Left ventricle myocardium inferior (tissue), 1 donor: Measurements from ENCODE around the gene CDH4. TPM values are rescaled to one million over a fixed set of nuclear protein-coding genes. Genes with fewer than 3 reads are reported as not detected.

Source experiments
- DNase-seq: peaks from one replicate; pipeline ENCODE4 v3.0.0-alpha.2; 2020
- H3K27ac ChIP-seq: fragments of 200-600 bp; replicated peaks from 2 replicates; pipeline ENCODE4 v1.8.0; 2021
- H3K27me3 ChIP-seq: fragments of 200-600 bp; 2 replicates; pipeline ENCODE4 v1.8.0; 2021; ENCODE audit warnings: low read depth
- H3K36me3 ChIP-seq: fragments of 200-600 bp; 2 replicates; pipeline ENCODE4 v1.8.0; 2021
- H3K4me1 ChIP-seq: fragments of 200-600 bp; 2 replicates; pipeline ENCODE4 v1.8.0; 2021
- H3K4me3 ChIP-seq: fragments of 200-600 bp; 2 replicates; pipeline ENCODE4 v1.8.0; 2021; ENCODE audit warnings: mild to moderate bottlenecking, moderate library complexity
- H3K9me3 ChIP-seq: fragments of 200-600 bp; replicated peaks from 2 replicates; pipeline ENCODE4 v1.8.0; 2021
- intact Hi-C: fragments of 100-400 bp; cut with micrococcal nuclease; formaldehyde crosslinking; loops from one replicate; pipeline ENCODE4 v1.11.0; 2022
- total RNA-seq: library from RNA; stranded (reverse); fragmentation: NEBNext Ultra II Directional; extraction: Animal tissue kit (Norgen Biotek cat#: 25700); gene quantifications from one replicate; pipeline ENCODE4 v1.2.1, GENCODE V29; 2021
- TF ChIP-seq, protein P1 (sequence below): fragments of 200-600 bp; IDR thresholded peaks from 2 replicates; pipeline ENCODE4 v1.8.0; 2021; ENCODE audit warnings: antibody characterized with exemption, mild to moderate bottlenecking, borderline replicate concordance
- donor health status: DM: no; HTN: yes; CAD: no; lungs with severe emphysema.

Gene CDH4
- total RNA-seq, 1 donor from 2014 or later = 0.05 TPM

DNA sequence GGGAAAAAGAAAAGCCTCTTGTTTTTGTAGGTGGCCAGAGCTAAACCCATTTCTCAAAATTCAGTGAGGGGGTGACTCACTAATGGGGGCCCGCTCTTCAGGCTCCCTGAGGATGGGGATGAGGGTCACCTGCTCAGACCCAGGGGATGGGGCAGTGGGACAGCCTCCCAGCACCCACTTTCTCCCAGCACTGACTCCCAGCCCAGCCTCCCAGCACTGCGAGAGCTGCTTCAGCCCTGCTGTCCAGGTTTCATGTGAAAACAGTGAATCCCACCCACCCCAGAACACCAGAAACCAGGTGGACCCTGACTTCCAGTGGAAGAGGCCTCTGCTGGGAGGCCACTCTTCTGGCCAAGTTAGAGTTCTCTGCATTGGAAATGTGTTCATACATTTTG lies 362.6 kb downstream of the CDH4 start:
- Histone ChIP-seq H3K9me3 (peaks cover 10% of the 10 kb centered on the region), H3K36me3 (no peaks in the 10 kb centered on the region), H3K4me3 (no peak overlapping the region), H3K4me1 (no peaks in the 10 kb centered on the region), H3K27ac (no peak overlapping the region), H3K27me3 (peaks cover 85% of the 10 kb centered on the region)
- intact Hi-C loops = no loop called here
- TF ChIP-seq, protein P1, sequence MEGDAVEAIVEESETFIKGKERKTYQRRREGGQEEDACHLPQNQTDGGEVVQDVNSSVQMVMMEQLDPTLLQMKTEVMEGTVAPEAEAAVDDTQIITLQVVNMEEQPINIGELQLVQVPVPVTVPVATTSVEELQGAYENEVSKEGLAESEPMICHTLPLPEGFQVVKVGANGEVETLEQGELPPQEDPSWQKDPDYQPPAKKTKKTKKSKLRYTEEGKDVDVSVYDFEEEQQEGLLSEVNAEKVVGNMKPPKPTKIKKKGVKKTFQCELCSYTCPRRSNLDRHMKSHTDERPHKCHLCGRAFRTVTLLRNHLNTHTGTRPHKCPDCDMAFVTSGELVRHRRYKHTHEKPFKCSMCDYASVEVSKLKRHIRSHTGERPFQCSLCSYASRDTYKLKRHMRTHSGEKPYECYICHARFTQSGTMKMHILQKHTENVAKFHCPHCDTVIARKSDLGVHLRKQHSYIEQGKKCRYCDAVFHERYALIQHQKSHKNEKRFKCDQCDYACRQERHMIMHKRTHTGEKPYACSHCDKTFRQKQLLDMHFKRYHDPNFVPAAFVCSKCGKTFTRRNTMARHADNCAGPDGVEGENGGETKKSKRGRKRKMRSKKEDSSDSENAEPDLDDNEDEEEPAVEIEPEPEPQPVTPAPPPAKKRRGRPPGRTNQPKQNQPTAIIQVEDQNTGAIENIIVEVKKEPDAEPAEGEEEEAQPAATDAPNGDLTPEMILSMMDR = no peak
- DNase-seq = no peak

DNA sequence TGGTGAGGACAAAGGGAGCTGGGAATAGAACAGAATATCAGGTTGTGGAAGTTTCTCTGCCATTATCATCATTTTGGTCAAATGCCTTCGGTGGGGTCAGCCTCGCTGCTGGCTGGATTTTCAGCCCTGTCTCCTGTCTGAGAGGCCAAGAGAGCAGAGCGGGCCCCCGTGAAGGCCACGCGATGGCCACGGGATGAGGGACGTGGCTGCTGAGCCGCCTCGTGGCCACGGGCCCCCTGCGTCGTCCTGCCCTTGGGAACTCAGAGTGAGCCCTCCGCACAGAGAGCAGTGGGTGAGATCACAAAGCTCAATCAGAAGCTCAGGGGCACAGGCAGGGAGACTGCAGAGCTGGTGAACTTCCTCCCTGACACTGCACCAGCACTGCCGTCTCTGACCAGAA lies 363.7 kb downstream of the CDH4 start:
- Histone ChIP-seq H3K27me3 (peaks cover 80% of the 10 kb centered on the region), H3K9me3 (peaks cover 10% of the 10 kb centered on the region), H3K36me3 (no peaks in the 10 kb centered on the region), H3K4me1 (no peaks in the 10 kb centered on the region), H3K4me3 (no peak overlapping the region), H3K27ac (no peak overlapping the region)
- TF ChIP-seq, protein P1 = no peak
- intact Hi-C loops = no loop called here
- DNase-seq = no peak

DNA sequence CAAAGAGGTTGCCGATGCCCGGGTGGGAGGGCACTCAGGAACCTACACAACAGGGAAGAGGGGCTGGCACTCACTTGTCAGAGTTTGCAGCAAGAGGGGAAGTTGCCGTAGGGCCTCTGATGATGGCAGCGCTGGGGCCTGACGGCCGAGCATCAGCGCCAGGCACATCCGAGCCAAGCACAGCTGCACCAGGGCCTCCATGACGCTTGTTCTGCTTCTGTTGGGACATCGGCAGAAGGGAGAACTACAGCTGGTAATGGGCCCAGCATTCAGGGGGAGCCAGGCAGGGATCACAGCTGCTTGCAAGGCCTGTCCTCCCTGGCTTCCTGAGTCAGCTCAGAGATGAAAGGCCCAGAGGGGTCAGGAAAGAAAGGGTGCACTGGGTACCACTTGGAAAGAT lies 367.7 kb downstream of the CDH4 start:
- no peak for DNase-seq
- no peak overlapping the region for H3K27ac ChIP-seq
- no peaks in the 10 kb centered on the region for H3K9me3 ChIP-seq
- intact Hi-C loops = no loop called here
- no peaks in the 10 kb centered on the region for H3K36me3 ChIP-seq
- no peak overlapping the region for H3K4me3 ChIP-seq
- peaks cover 79% of the 10 kb centered on the region for H3K27me3 ChIP-seq
- H3K4me1 ChIP-seq = no peaks in the 10 kb centered on the region
- TF ChIP-seq, protein P1 = no peak

DNA sequence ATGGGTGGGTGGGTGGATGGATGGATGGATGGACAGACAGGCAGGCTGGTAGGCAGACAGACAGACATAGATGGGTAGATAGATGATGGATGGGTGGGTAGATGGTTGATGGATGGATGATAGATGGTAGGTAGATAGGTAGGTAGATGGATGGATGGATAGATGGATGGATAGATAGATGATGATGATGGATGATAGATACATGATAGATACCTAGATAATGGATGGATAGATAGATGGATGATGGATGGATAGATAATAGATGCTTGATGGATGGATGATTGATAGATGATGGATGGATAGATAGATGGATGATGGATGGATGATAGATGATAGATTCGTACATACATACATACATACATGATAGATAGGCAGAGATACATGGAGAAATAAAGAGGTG lies 368.1 kb downstream of the CDH4 start:
- Histone ChIP-seq H3K4me1 (no peaks in the 10 kb centered on the region), H3K9me3 (no peaks in the 10 kb centered on the region), H3K27me3 (peaks cover 79% of the 10 kb centered on the region), H3K27ac (no peak overlapping the region), H3K4me3 (no peak overlapping the region), H3K36me3 (no peaks in the 10 kb centered on the region)
- intact Hi-C loops = no loop called here
- no peak for DNase-seq
- TF ChIP-seq, protein P1 = no peak

DNA sequence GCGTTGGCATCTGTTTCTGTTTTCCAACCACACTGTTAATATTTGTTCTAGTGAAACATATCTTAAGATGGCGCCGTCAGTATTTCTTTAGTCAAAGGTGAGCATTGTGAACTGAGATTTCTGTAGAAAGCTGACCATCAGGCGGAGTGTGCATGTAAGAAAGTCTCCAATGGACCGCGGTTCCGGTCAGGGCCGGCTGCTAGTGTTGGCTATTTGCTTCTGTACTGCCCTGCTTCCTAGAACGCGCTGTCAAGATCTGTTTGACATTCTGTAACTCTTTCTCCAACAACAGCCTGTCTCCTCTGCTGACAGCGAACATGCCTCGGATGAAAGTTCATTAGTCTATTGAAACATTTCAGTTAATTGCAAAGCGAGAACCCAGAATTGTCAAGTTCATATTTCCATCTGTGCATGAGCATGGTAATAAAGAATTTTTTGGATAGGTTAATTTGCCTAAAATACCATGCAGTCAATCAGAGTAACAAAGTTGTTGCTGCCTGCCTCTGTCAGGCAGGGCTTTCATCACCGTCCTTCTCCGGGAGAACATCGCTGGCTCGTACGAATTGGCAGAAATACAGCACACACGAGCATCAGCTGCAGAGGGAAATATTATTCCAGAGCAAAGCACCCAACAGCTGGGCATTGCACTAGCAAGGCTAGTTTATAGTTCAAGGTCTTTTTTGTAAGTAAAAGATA lies 369.1 kb downstream of the CDH4 start:
- TF ChIP-seq, protein P1 = no peak
- no peak overlapping the region for H3K27ac ChIP-seq
- peaks cover 82% of the 10 kb centered on the region for H3K27me3 ChIP-seq
- DNase-seq = no peak
- intact Hi-C loops = no loop called here
- no peaks in the 10 kb centered on the region for H3K4me1 ChIP-seq
- H3K9me3 ChIP-seq = no peaks in the 10 kb centered on the region
- H3K4me3 ChIP-seq = no peak overlapping the region
- H3K36me3 ChIP-seq = no peaks in the 10 kb centered on the region
